Duodenal mucosa (tissue), 2 donors: ENCODE results near the gene HOXB9.

ENCODE experiments used
- H3K27ac ChIP-seq: one replicate; pipeline ENCODE4 v1.7.0; 2013; ENCODE audit warnings: low read depth, low read length
- H3K27me3 ChIP-seq, 2 donors: one replicate each; pipeline ENCODE4 v1.7.0; 2013; ENCODE audit warnings: low read length in 2 of 2, control low read depth in 1 of 2; ENCODE audit not compliant: insufficient read depth in 2 of 2, control insufficient read depth in 1 of 2
- H3K36me3 ChIP-seq, 2 donors: one replicate each; pipeline ENCODE4 v1.7.0; 2013; ENCODE audit warnings: low read length in 2 of 2, control low read depth in 1 of 2; ENCODE audit not compliant: insufficient read depth in 2 of 2, control insufficient read depth in 1 of 2
- H3K4me1 ChIP-seq, 2 donors: one replicate each; pipeline ENCODE4 v1.7.0; 2013; ENCODE audit warnings: low read length in 2 of 2, control low read depth in 1 of 2; ENCODE audit not compliant: insufficient read depth in 2 of 2, control insufficient read depth in 1 of 2
- H3K4me3 ChIP-seq, 2 donors: one replicate each; pipeline ENCODE4 v1.7.0; 2013; ENCODE audit warnings: low read length in 2 of 2, low read depth in 1 of 2
- H3K9ac ChIP-seq, 2 donors: one replicate each; pipeline ENCODE4 v1.7.0; 2013; ENCODE audit warnings: low read length in 2 of 2, low read depth in 1 of 2
- H3K9me3 ChIP-seq, 2 donors: one replicate each; pipeline ENCODE4 v1.7.0; 2013; ENCODE audit warnings: low read length in 2 of 2, control low read depth in 1 of 2; ENCODE audit not compliant: control insufficient read depth in 1 of 2

HOXB9 gene

DNA sequence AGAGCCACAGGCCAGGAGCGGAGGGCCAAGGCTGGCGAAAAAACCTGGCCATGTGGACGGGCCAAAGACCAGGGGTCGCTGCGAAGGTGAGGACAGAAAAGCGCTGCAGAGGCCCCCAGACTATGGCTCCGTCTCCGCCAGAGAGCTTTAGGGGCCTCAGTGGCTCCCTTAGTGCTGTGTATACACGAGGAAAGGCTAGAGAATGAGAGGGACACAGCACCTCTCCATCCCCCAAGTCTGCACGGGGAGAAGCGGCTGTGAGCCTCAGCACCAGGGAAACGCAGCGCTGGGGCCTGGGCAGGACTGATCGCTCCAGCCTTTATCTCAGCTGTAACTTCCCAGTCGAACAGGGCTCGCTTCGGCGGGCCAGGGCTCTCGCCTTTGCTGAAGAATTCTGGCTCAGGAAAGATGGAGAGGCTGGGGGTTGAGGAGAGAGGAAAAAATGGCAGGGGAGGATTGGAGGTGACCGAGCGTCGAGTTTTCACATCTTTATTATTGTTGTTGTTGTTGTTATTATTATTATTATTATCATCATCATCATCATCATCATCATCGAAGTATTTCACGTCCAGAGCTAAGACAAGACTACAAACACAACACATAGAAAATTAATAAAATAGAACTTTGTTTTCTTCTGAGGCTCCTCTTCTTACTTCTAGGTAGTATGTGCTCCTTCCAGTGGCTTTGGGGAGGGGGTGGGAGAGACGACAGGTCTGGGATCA, 30.7 kb downstream of the HOXB9 start:
- Histone ChIP-seq H3K4me1 (peaks cover 8 to 25% of the 10 kb centered on the region in 2 donors), H3K36me3 (no peaks in the 10 kb centered on the region), H3K27ac (no peak overlapping the region), H3K4me3 (peak overlapping the region in 1 of 2 donors; percentile 3), H3K9ac (no peak overlapping the region), H3K9me3 (no peaks in the 10 kb centered on the region), H3K27me3 (peaks cover 89 to 90% of the 10 kb centered on the region in 2 donors)

DNA sequence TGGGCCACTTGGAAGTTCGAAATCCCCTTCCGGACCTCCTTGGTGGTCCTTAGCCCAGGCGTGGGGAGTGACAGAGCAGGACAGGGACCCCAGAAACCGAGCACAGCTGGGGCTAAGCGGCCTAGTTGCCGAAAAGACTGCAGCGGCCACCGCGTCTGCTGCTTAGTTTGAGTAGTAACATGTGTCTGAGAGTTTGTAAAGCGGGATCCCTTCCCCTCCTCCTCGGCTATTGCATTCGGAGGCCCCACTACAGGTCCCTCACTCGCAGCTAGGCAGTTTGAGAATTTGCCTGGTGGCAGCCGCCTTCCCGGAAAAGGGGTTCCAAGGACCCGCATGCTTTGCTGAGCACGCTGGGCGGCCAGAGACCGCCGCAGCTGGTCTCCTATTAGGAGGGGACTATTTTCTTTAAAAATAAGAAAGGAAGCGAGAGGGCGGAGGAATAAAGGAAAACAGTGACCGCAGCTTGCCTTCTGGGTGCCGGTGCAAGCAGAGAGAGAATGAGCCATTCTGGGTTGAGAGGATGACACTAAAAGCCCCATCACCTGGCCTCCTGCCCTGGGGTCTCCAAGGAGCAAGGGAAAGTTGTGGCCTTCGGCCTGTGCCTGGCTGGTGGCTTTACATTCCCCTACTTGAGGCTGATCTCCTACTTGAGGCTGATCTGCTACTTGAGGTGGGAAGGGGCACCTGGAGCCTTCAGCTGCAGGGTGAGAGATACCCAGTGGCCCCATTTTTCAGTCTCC, 31.4 kb downstream of the HOXB9 start:
- peaks cover 89 to 90% of the 10 kb centered on the region in 2 donors for H3K27me3 ChIP-seq
- peak overlapping the region in 1 of 2 donors; percentile 2 for H3K9ac ChIP-seq
- H3K4me3 ChIP-seq = no peak overlapping the region
- H3K27ac ChIP-seq = peak overlapping the region; percentile 66
- peaks cover 8 to 25% of the 10 kb centered on the region in 2 donors for H3K4me1 ChIP-seq
- no peaks in the 10 kb centered on the region for H3K36me3 ChIP-seq
- no peaks in the 10 kb centered on the region for H3K9me3 ChIP-seq

DNA sequence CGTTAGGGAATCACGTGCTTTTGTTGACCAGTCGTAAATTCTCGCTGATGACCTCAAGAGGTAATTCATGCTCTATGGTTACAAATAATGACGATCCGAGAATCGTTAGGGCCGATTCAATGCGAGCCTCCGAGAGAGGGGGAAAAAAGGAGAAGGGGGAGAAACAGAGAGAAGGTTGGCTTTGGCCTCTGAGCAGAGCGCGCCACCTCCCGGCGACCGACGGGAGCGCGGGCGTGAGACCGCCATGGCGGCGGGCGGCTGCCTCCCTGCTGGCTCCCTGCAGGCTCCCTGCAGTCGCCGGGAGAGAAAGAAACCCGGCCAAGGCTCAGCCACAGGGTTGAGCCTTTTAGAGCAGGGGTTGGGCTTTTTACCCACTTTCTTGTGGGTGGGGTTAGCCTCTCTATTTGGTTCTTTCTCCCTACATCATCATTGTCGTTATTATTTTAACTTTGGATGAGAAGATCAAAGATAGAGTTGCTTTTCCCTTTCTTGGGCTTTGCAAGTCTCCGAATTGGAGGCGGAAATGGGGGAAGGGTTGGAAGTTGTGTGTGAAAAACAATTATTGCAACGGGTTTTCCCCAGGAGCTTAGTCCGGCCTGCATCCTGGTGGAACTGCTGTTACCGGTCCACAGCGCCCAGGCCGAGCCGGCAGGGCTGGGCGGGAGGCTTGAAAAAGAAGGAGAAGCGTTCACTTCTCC, 32.2 kb downstream of the HOXB9 start:
- H3K4me3 ChIP-seq = peak overlapping the region in 1 of 2 donors; percentile 49
- peaks cover 8 to 25% of the 10 kb centered on the region in 2 donors for H3K4me1 ChIP-seq
- H3K36me3 ChIP-seq = no peaks in the 10 kb centered on the region
- peaks cover 89 to 90% of the 10 kb centered on the region in 2 donors for H3K27me3 ChIP-seq
- no peaks in the 10 kb centered on the region for H3K9me3 ChIP-seq
- H3K27ac ChIP-seq = peak overlapping the region; percentile 66
- no peak overlapping the region for H3K9ac ChIP-seq

- Histone ChIP-seq H3K9ac (peak within 1 kb of the TSS; percentile 53 to 60), H3K4me3 (peak within 1 kb of the TSS; percentile 49 to 62), H3K27me3 (peaks cover 88 to 90% of the 10 kb centered on the region in 2 donors), H3K4me1 (peaks cover 3 to 22% of the 10 kb centered on the region in 2 donors), H3K27ac (peak within 1 kb of the TSS; percentile 81), H3K9me3 (no peaks in the 10 kb centered on the region), H3K36me3 (no peaks in the 10 kb centered on the region)
Observed at GRCh38 chr17:48593126-48593829, 32.9 kb downstream of the HOXB9 start, which contains the start of gene HOXB5. TSS of gene HOXB5 (minus strand) at chr17:48593779. CDS start at chr17:48593682, 97 bp downstream.

- Histone ChIP-seq H3K27ac (peak overlapping the region; percentile 55), H3K4me3 (peak overlapping the region; percentile 49 to 62), H3K9ac (peak overlapping the region; percentile 37 to 60), H3K4me1 (peaks cover 0 to 18% of the 10 kb centered on the region in 2 donors), H3K27me3 (peaks cover 89 to 92% of the 10 kb centered on the region in 2 donors), H3K36me3 (no peaks in the 10 kb centered on the region), H3K9me3 (no peaks in the 10 kb centered on the region)
Observed at GRCh38 chr17:48592577-48592976, 33.6 kb downstream of the HOXB9 start.

- H3K4me3 ChIP-seq = peak overlapping the region; percentile 49 to 62
- peak overlapping the region in 1 of 2 donors; percentile 32 for H3K9ac ChIP-seq
- no peaks in the 10 kb centered on the region for H3K36me3 ChIP-seq
- no peaks in the 10 kb centered on the region for H3K9me3 ChIP-seq
- peaks cover 91 to 92% of the 10 kb centered on the region in 2 donors for H3K27me3 ChIP-seq
- peak overlapping the region; percentile 65 for H3K27ac ChIP-seq
- H3K4me1 ChIP-seq = peaks cover 0 to 17% of the 10 kb centered on the region in 2 donors
Observed at GRCh38 chr17:48592057-48592514, 34.1 kb downstream of the HOXB9 start.

- Histone ChIP-seq H3K36me3 (no peaks in the 10 kb centered on the region), H3K9ac (peak overlapping the region in 1 of 2 donors; percentile 34), H3K4me1 (peaks cover 0 to 11% of the 10 kb centered on the region in 2 donors), H3K4me3 (peak overlapping the region in 1 of 2 donors; percentile 17), H3K9me3 (no peaks in the 10 kb centered on the region), H3K27me3 (peaks cover 89 to 92% of the 10 kb centered on the region in 2 donors), H3K27ac (peak overlapping the region; percentile 65)
Observed at GRCh38 chr17:48591255-48592056, 34.7 kb downstream of the HOXB9 start.

GRCh38 chr17:48590607-48591161, 35.5 kb downstream of the HOXB9 start:
- H3K27me3 ChIP-seq = peaks cover 86 to 92% of the 10 kb centered on the region in 2 donors

More at GRCh38 chr17:48590607-48591161, 35.5 kb downstream of the HOXB9 start:
- peaks cover 6 to 10% of the 10 kb centered on the region in 2 donors for H3K4me1 ChIP-seq
- H3K9me3 ChIP-seq = no peaks in the 10 kb centered on the region
- H3K4me3 ChIP-seq = peak overlapping the region; percentile 40 to 50
- no peaks in the 10 kb centered on the region for H3K36me3 ChIP-seq
- H3K9ac ChIP-seq = peak overlapping the region in 1 of 2 donors; percentile 39
- peak overlapping the region; percentile 65 for H3K27ac ChIP-seq
